Sigmoid colon (tissue), 7 donors: ENCODE data around the gene ANAPC5. TPM values are rescaled to one million over a fixed set of nuclear protein-coding genes. Genes with fewer than 3 reads are reported as not detected.

ENCODE experiments used
- DNase-seq: peaks from one replicate; pipeline ENCODE4 v3.0.0-alpha.2; 2019
- H3K27ac ChIP-seq, 4 donors: fragments of 200-600 bp; sonication (generic); one replicate each; pipeline ENCODE4 v1.5.1; 2016 to 2019; ENCODE audit warnings: mild to moderate bottlenecking in 1 of 4
- H3K27me3 ChIP-seq, 3 donors: fragments of 200-600 bp; sonication (generic); one replicate each; pipeline ENCODE4 v1.5.1; 2019; ENCODE audit warnings: mild to moderate bottlenecking in 1 of 3
- H3K36me3 ChIP-seq, 4 donors: fragments of 200-600 bp; sonication (generic); one replicate each; pipeline ENCODE4 v1.5.1; 2016 to 2019
- H3K4me1 ChIP-seq, 4 donors: fragments of 200-600 bp; sonication (generic); one replicate each; pipeline ENCODE4 v1.5.1; 2017 to 2019
- H3K4me3 ChIP-seq, 4 donors: fragments of 200-600 bp; sonication (generic); one replicate each; pipeline ENCODE4 v1.5.1; 2017 to 2019; ENCODE audit warnings: mild to moderate bottlenecking in 2 of 4, moderate library complexity in 1 of 4
- H3K9me3 ChIP-seq, 4 donors: fragments of 200-600 bp in 3 of 4; sonication (generic) in 3 of 4; one replicate each; pipeline versions ENCODE4 v1.5.1 to v1.6.1; 2013 to 2019
- EP300 ChIP-seq, 4 donors: sonication (generic); formaldehyde crosslinking; IDR thresholded peaks; one replicate each; pipeline ENCODE4 v1.6.1; 2017; ENCODE audit warnings: antibody characterized with exemption in 4 of 4
- POLR2A ChIP-seq, 2 donors: fragments of 450-650 bp; IDR thresholded peaks; one replicate each; pipeline ENCODE4 v1.6.1; 2016; ENCODE audit warnings: antibody characterized with exemption in 2 of 2, mild to moderate bottlenecking in 2 of 2, moderate library complexity in 2 of 2
- POLR2AphosphoS5 ChIP-seq, 4 donors: sonication (generic); formaldehyde crosslinking; IDR thresholded peaks; one replicate each; pipeline ENCODE4 v1.6.1; 2017; ENCODE audit warnings: antibody characterized with exemption in 4 of 4
- WGBS, 2 donors: extraction: QIAGEN DNeasy Blood & Tissue Kit; methylation state at CpG; one replicate each; pipeline ENCODE4 v1.1.7; 2013; 5-methylcytosine and 5-hydroxymethylcytosine counted together
- intact Hi-C: fragments of 100-400 bp; cut with DNase I; formaldehyde crosslinking; loops from one replicate; pipeline ENCODE4 v1.15.1; 2023
- polyA plus RNA-seq, 3 donors: library from polyadenylated mRNA; stranded (reverse); fragments of 200-250 nt; gene quantifications; one replicate each; pipeline ENCODE4 v1.2.3, GENCODE V29; 2013
- total RNA-seq, 4 donors: library from RNA; depleted of rRNA; stranded (reverse); fragments of >200 nt; gene quantifications; one replicate each; pipeline ENCODE4 v1.1.0, GENCODE V29; 2016
- TF ChIP-seq, protein P1 (sequence below), 4 experiments: fragments of 450-650 bp in 3 of 4; fragments of 200-600 bp in 1 of 4; IDR thresholded peaks; one replicate each; pipeline ENCODE4 v1.5.1; 2016 to 2019; ENCODE audit warnings: antibody characterized with exemption in 4 of 4, mild to moderate bottlenecking in 3 of 4, moderate library complexity in 2 of 4
- donor health status: healthy with polysubstance abuse.
- donor health status: Bipolar disorder and iron deficiency.
- donor health status: healthy.

ANAPC5 gene
- total and polyA plus RNA-seq, 7 donors = 51.6 to 93.6 (median 76.0) TPM

DNA sequence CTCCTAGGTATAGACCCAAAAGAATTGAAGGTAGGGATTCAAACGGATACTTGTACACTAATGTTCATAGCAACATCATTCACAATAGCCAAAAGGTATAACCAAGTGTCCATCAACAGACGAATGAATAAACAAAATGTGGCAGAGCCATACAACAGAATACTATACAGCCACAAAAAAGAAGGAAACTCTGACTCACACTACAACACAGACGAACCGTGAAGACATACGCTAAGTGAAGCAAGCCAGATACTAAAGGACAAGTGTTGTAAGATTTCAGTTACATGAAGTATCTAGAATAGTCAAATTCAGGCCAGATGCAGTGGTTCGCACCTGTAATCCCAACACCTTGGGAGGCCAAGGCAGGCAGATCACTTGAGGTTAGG lies 74.8 kb downstream of the ANAPC5 start:
- Histone ChIP-seq H3K4me3 (no peak overlapping the region), H3K36me3 (peaks cover 6 to 18% (median 11%) of the 10 kb centered on the region in 4 donors), H3K9me3 (no peaks in the 10 kb centered on the region), H3K27me3 (no peaks in the 10 kb centered on the region), H3K27ac (no peak overlapping the region), H3K4me1 (peaks cover 0 to 22% (median 14%) of the 10 kb centered on the region in 4 donors)
- intact Hi-C loops = no loop called here
- TF ChIP-seq POLR2A (IDR thresholded peaks at IDR 0.05) = no peak
- DNase-seq = no peak
- 90 to 93% methylated on average over 6 of the region's 6 CpGs for WGBS, 2 donors

DNA sequence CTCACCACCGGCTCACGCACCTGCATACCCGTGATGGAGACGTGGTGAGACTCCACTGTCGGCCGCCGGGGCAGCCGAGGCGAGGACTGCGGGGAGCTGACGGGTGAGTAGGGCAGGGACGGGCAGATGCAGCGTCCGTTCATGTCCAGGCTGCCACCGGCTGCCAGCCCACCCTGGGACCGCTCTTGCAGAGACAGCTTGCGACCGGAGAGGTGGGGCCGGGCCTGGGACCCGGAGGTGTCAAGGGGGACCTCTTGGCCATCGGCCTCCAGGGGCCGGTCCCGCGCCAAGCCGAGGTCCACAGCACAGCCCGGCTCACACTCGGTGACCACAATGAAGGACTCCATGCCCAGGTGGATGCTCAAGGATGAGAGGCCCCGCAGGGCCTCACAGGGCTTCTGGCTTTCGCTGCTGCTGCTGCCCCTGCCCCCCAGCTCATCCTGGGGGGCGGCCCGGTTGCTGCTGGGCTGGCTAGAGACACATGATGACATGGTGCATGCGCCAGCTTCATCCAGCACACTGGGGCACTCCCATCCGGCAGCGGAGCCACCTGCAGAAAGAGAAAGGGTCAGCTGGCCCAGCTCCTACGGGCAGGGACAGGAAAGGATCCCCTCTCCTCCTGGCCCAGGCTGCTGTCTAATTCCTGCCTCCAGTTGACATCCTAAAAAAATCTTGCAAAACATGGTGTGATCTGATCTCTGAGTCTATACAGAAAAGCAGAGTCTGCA lies 78.0 kb downstream of the ANAPC5 start:
- H3K4me1 ChIP-seq = peaks cover 0 to 7% (median 3%) of the 10 kb centered on the region in 4 donors
- H3K27me3 ChIP-seq = no peaks in the 10 kb centered on the region
- H3K4me3 ChIP-seq = no peak overlapping the region
- intact Hi-C loops = no loop called here
- no peaks in the 10 kb centered on the region for H3K9me3 ChIP-seq
- no peak for DNase-seq
- WGBS, 2 donors = 97 to 98% methylated on average over 35 of the region's 35 CpGs
- TF ChIP-seq EP300 (IDR thresholded peaks at IDR 0.05) = no peak
- TF ChIP-seq POLR2AphosphoS5 (IDR thresholded peaks at IDR 0.05) = no peak
- no peak for TF ChIP-seq POLR2A (IDR thresholded peaks at IDR 0.05)
- TF ChIP-seq, protein P1, sequence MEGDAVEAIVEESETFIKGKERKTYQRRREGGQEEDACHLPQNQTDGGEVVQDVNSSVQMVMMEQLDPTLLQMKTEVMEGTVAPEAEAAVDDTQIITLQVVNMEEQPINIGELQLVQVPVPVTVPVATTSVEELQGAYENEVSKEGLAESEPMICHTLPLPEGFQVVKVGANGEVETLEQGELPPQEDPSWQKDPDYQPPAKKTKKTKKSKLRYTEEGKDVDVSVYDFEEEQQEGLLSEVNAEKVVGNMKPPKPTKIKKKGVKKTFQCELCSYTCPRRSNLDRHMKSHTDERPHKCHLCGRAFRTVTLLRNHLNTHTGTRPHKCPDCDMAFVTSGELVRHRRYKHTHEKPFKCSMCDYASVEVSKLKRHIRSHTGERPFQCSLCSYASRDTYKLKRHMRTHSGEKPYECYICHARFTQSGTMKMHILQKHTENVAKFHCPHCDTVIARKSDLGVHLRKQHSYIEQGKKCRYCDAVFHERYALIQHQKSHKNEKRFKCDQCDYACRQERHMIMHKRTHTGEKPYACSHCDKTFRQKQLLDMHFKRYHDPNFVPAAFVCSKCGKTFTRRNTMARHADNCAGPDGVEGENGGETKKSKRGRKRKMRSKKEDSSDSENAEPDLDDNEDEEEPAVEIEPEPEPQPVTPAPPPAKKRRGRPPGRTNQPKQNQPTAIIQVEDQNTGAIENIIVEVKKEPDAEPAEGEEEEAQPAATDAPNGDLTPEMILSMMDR (IDR thresholded peaks at IDR 0.05) = no peak
- H3K27ac ChIP-seq = no peak overlapping the region
- H3K36me3 ChIP-seq = peaks cover 6 to 37% (median 11%) of the 10 kb centered on the region in 4 donors

DNA sequence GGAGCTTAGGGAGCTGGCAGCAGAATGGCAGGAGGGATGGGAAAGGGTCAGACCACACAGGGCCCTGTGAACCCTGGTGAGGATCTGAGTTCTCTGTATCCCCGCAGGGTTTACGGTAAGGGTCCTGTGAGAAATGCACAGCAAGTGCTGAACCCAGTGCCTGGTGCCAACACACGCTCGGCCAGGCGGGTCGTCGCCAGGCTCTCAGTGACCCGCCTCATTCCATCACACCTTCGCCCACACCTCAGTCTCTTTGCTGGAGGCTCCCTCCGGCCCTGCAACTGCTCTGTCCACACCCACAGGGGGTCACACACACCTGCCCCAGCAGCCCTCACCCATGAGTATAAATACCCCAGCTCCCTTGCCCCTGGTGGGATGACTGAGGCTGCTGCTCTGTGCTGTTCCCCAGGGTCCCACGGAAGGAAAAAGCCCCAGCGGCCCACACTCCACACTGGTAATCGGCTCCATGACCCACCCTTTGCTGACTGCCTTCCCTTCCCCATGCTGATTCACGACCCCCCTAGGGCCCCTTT lies 78.8 kb downstream of the ANAPC5 start:
- TF ChIP-seq POLR2AphosphoS5 (IDR thresholded peaks at IDR 0.05) (no peak), EP300 (IDR thresholded peaks at IDR 0.05) (no peak), POLR2A (IDR thresholded peaks at IDR 0.05) (no peak)
- WGBS, 2 donors = 96 to 97% methylated on average over 14 of the region's 14 CpGs
- peaks cover 7 to 45% (median 14%) of the 10 kb centered on the region in 4 donors for H3K36me3 ChIP-seq
- H3K4me3 ChIP-seq = no peak overlapping the region
- H3K27ac ChIP-seq = no peak overlapping the region
- no peak for DNase-seq
- H3K4me1 ChIP-seq = no peaks in the 10 kb centered on the region
- no peaks in the 10 kb centered on the region for H3K9me3 ChIP-seq
- intact Hi-C loops = no loop called here
- no peaks in the 10 kb centered on the region for H3K27me3 ChIP-seq

DNA sequence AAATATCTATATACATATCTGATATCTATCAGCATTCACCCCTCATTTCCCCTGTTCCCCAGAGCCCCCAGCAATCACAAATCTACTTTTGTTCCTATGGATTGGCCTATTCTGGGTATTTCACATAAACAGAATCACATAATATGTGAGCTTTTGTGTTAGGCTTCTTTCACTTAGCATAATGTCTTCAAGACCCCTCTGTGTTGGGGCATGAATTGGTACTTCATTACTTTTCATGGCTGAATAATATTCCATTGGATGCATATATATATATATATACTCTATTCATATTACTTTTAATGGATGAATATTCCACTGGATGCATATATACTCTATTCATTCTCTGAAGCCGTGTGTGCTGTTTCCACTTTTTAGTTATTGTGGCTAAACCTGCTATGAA lies 84.4 kb downstream of the ANAPC5 start:
- Histone ChIP-seq H3K27me3 (no peaks in the 10 kb centered on the region), H3K36me3 (peaks cover 0 to 77% (median 22%) of the 10 kb centered on the region in 4 donors)

DNA sequence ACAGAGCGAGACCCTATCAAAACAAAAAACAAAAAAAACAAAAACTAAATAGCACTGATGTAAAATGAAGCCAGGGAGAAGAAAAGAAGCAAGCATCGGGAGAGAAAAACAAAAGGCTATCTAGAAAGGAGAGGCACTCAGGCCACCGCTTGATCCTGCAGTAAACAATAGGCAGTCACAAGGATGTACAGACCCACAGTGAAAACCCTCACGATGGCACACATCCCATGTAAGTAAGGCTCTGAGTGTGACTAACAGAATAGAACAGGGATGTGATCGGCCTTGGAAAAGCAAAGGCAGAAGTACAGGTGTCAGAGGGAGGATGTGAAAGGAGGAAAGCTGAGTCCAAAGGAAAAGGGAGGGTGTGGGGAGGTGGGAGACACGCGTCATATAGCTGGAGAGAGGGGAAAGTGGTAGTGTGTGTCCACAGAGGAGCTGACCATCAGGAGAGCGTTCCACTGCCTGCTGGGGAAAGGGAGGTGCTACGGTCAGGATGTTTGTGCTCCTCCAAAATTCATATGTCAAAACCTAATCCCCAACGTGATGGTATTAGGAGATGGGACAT lies 87.2 kb downstream of the ANAPC5 start:
- intact Hi-C loops = no loop called here
- Histone ChIP-seq H3K9me3 (no peaks in the 10 kb centered on the region), H3K4me3 (no peak overlapping the region), H3K36me3 (peaks cover 12 to 91% (median 31%) of the 10 kb centered on the region in 4 donors), H3K27ac (no peak overlapping the region), H3K27me3 (no peaks in the 10 kb centered on the region), H3K4me1 (no peaks in the 10 kb centered on the region)
- TF ChIP-seq, protein P1 (IDR thresholded peaks at IDR 0.05) = no peak
- TF ChIP-seq POLR2AphosphoS5 (IDR thresholded peaks at IDR 0.05) = no peak
- no peak for TF ChIP-seq EP300 (IDR thresholded peaks at IDR 0.05)
- no peak for TF ChIP-seq POLR2A (IDR thresholded peaks at IDR 0.05)
- 92 to 93% methylated on average over 10 of the region's 10 CpGs for WGBS, 2 donors
- no peak for DNase-seq

More for the DNA sequence above, 84.4 kb downstream of the ANAPC5 start:
- H3K4me3 ChIP-seq = no peak overlapping the region
- no peak overlapping the region for H3K27ac ChIP-seq
- no peak for DNase-seq
- intact Hi-C loops = no loop called here
- no peak for TF ChIP-seq EP300 (IDR thresholded peaks at IDR 0.05)
- TF ChIP-seq POLR2AphosphoS5 (IDR thresholded peaks at IDR 0.05) = no peak
- TF ChIP-seq, protein P1 (IDR thresholded peaks at IDR 0.05) = no peak
- no peaks in the 10 kb centered on the region for H3K4me1 ChIP-seq
- no peaks in the 10 kb centered on the region for H3K9me3 ChIP-seq
- 96 to 98% methylated on average over 1 of the region's 1 CpG for WGBS, 2 donors
